IgD-negative memory B cell (primary cell): Measurements from ENCODE around the gene MAPK11. TPM values are rescaled to one million over a fixed set of nuclear protein-coding genes. Genes with fewer than 3 reads are reported as not detected.

Source experiments
- H3K27ac Mint-ChIP-seq, 3 donors: one replicate each; pipeline ENCODE4 v1.8.0; 2020 to 2022; ENCODE audit warnings: mild to moderate bottlenecking in 3 of 3, mixed read lengths in 3 of 3, moderate library complexity in 1 of 3
- H3K27me3 Mint-ChIP-seq: one replicate; pipeline ENCODE4 v1.8.0; 2021; ENCODE audit warnings: mixed read lengths
- H3K36me3 Mint-ChIP-seq: one replicate; pipeline ENCODE4 v1.8.0; 2020; ENCODE audit warnings: mild to moderate bottlenecking, mixed read lengths
- H3K4me1 Mint-ChIP-seq, 3 donors: one replicate each; pipeline ENCODE4 v1.8.0; 2020 to 2022; ENCODE audit warnings: mixed read lengths in 3 of 3, mild to moderate bottlenecking in 1 of 3
- H3K4me3 Mint-ChIP-seq, 4 donors: one replicate each; pipeline ENCODE4 v1.8.0; 2020 to 2022; ENCODE audit warnings: mild to moderate bottlenecking in 4 of 4, mixed read lengths in 4 of 4, moderate library complexity in 3 of 4
- H3K9me3 Mint-ChIP-seq, 3 donors: one replicate each; pipeline ENCODE4 v1.8.0; 2020 to 2021; ENCODE audit warnings: mixed read lengths in 3 of 3, mild to moderate bottlenecking in 1 of 3
- polyA plus RNA-seq: library from polyadenylated mRNA; unstranded; fragments of 300-500 nt; fragmentation: Illumina TruSeq; gene quantifications from one replicate; pipeline ENCODE4 v1.2.3, GENCODE V29; 2021

Gene MAPK11
- polyA plus RNA-seq, 1 donor from 2014 or later, result 0.59 TPM

- H3K9me3 Mint-ChIP-seq, result no peaks in the 10 kb centered on the region
- no peaks in the 10 kb centered on the region for H3K36me3 Mint-ChIP-seq
- H3K4me3 Mint-ChIP-seq, result peak overlapping the region; percentile 79 to 90 (median 86)
- peak overlapping the region; percentile 9 to 86 (median 16) for H3K27ac Mint-ChIP-seq
- H3K4me1 Mint-ChIP-seq, result peaks cover 0 to 4% (median 2%) of the 10 kb centered on the region in 3 donors
- peaks cover 5% of the 10 kb centered on the region for H3K27me3 Mint-ChIP-seq
Measured at GRCh38 chr22:50270666-50271394, 650 bp upstream of the MAPK11 start.

- Mint-ChIP-seq H3K36me3 (no peaks in the 10 kb centered on the region), H3K4me3 (peak overlapping the region; percentile 64 to 85 (median 76)), H3K27ac (peak overlapping the region in 1 of 3 donors; percentile 48), H3K9me3 (no peaks in the 10 kb centered on the region), H3K27me3 (peaks cover 5% of the 10 kb centered on the region), H3K4me1 (peaks cover 0 to 4% (median 2%) of the 10 kb centered on the region in 3 donors)
Measured at GRCh38 chr22:50269573-50269969, 609 bp downstream of the MAPK11 start.

GRCh38 chr22:50268655-50269113 lies 1.5 kb downstream of the MAPK11 start:
- Mint-ChIP-seq H3K4me3 (peak overlapping the region; percentile 21 to 85 (median 58)), H3K27me3 (peaks cover 5% of the 10 kb centered on the region), H3K27ac (peak overlapping the region; percentile 10 to 86 (median 48)), H3K9me3 (no peaks in the 10 kb centered on the region), H3K36me3 (no peaks in the 10 kb centered on the region), H3K4me1 (peaks cover 0 to 4% (median 2%) of the 10 kb centered on the region in 3 donors)

GRCh38 chr22:50267591-50268390 lies 2.4 kb downstream of the MAPK11 start:
- no peaks in the 10 kb centered on the region for H3K36me3 Mint-ChIP-seq
- peak overlapping the region in 2 of 4 donors; percentile 23 to 67 for H3K4me3 Mint-ChIP-seq
- H3K9me3 Mint-ChIP-seq, result no peaks in the 10 kb centered on the region
- peaks cover 5% of the 10 kb centered on the region for H3K27me3 Mint-ChIP-seq
- H3K4me1 Mint-ChIP-seq, result peaks cover 0 to 4% (median 2%) of the 10 kb centered on the region in 3 donors
- H3K27ac Mint-ChIP-seq, result peak overlapping the region in 1 of 3 donors; percentile 10

GRCh38 chr22:50266994-50267393 lies 3.2 kb downstream of the MAPK11 start:
- Mint-ChIP-seq H3K36me3 (no peaks in the 10 kb centered on the region), H3K4me3 (no peak overlapping the region), H3K27ac (no peak overlapping the region), H3K4me1 (peaks cover 0 to 6% (median 4%) of the 10 kb centered on the region in 3 donors), H3K9me3 (no peaks in the 10 kb centered on the region), H3K27me3 (peaks cover 9% of the 10 kb centered on the region)

GRCh38 chr22:50264946-50265669 lies 5.1 kb downstream of the MAPK11 start:
- peaks cover 7% of the 10 kb centered on the region for H3K27me3 Mint-ChIP-seq
- no peaks in the 10 kb centered on the region for H3K36me3 Mint-ChIP-seq
- H3K4me1 Mint-ChIP-seq, result peaks cover 0 to 7% (median 2%) of the 10 kb centered on the region in 3 donors
- H3K27ac Mint-ChIP-seq, result no peak overlapping the region
- no peak overlapping the region for H3K4me3 Mint-ChIP-seq
- H3K9me3 Mint-ChIP-seq, result no peaks in the 10 kb centered on the region

GRCh38 chr22:50264104-50264745 lies 6.0 kb downstream of the MAPK11 start:
- peak overlapping the region in 1 of 4 donors; percentile 32 for H3K4me3 Mint-ChIP-seq
- H3K4me1 Mint-ChIP-seq, result peaks cover 0 to 7% (median 2%) of the 10 kb centered on the region in 3 donors

GRCh38 chr22:50262973-50263617 lies 7.1 kb downstream of the MAPK11 start:
- H3K27ac Mint-ChIP-seq, result no peak overlapping the region

More at GRCh38 chr22:50264104-50264745, 6.0 kb downstream of the MAPK11 start:
- Mint-ChIP-seq H3K36me3 (no peaks in the 10 kb centered on the region), H3K27me3 (peaks cover 7% of the 10 kb centered on the region), H3K9me3 (no peaks in the 10 kb centered on the region), H3K27ac (no peak overlapping the region)

GRCh38 chr22:50262460-50262911 lies 7.7 kb downstream of the MAPK11 start:
- Mint-ChIP-seq H3K27ac (no peak overlapping the region), H3K9me3 (no peaks in the 10 kb centered on the region), H3K4me1 (peaks cover 0 to 6% (median 0%) of the 10 kb centered on the region in 3 donors), H3K27me3 (peaks cover 9% of the 10 kb centered on the region), H3K36me3 (no peaks in the 10 kb centered on the region), H3K4me3 (peak overlapping the region; percentile 26 to 91 (median 61))

More at GRCh38 chr22:50262973-50263617, 7.1 kb downstream of the MAPK11 start:
- peaks cover 0 to 6% (median under 1%) of the 10 kb centered on the region in 3 donors for H3K4me1 Mint-ChIP-seq
- H3K9me3 Mint-ChIP-seq, result no peaks in the 10 kb centered on the region
- peaks cover 9% of the 10 kb centered on the region for H3K27me3 Mint-ChIP-seq
- H3K4me3 Mint-ChIP-seq, result peak overlapping the region in 2 of 4 donors; percentile 26 to 58
- H3K36me3 Mint-ChIP-seq, result no peaks in the 10 kb centered on the region

- Mint-ChIP-seq H3K27ac (no peak within 1 kb of the TSS), H3K27me3 (peaks cover 9% of the 10 kb centered on the region), H3K4me3 (peak within 1 kb of the TSS; percentile 26 to 91 (median 61)), H3K36me3 (no peaks in the 10 kb centered on the region), H3K9me3 (no peaks in the 10 kb centered on the region), H3K4me1 (peaks cover 0 to 6% (median 0%) of the 10 kb centered on the region in 3 donors)
Measured at GRCh38 chr22:50261615-50262459, 8.3 kb downstream of the MAPK11 start, which contains the start of gene MAPK12. Gene MAPK12 (minus strand): TSS chr22:50261683. CDS start chr22:50261509, 174 bp downstream.

- Mint-ChIP-seq H3K9me3 (no peaks in the 10 kb centered on the region), H3K27me3 (peaks cover 9% of the 10 kb centered on the region), H3K4me1 (peaks cover 0 to 6% (median 0%) of the 10 kb centered on the region in 3 donors), H3K4me3 (peak overlapping the region in 2 of 4 donors; percentile 12 to 57), H3K36me3 (no peaks in the 10 kb centered on the region), H3K27ac (no peak overlapping the region)
Measured at GRCh38 chr22:50260801-50261614, 9.2 kb downstream of the MAPK11 start.

GRCh38 chr22:50260434-50260800 lies 9.8 kb downstream of the MAPK11 start:
- Mint-ChIP-seq H3K9me3 (no peaks in the 10 kb centered on the region), H3K36me3 (no peaks in the 10 kb centered on the region), H3K27ac (no peak overlapping the region), H3K4me3 (peak overlapping the region in 1 of 4 donors; percentile 57), H3K27me3 (peaks cover 9% of the 10 kb centered on the region), H3K4me1 (peaks cover 0 to 6% (median 0%) of the 10 kb centered on the region in 3 donors)
